ENCODE data around the gene RCBTB2.

Gene RCBTB2

GRCh38 chr13:48532506-48533499 is at the start of gene RCBTB2 (continued):
- TF ChIP-seq REST (tag by site-specific recombination; IDR thresholded peaks at IDR 0.05) (peak; percentile 20; the same call in 1 of the 2 replicates), ZFHX2 (tag by site-specific recombination; conservative IDR thresholded peaks at IDR 0.05) (peak; percentile 89), ZNF600 (tag by site-specific recombination; IDR thresholded peaks at IDR 0.05) (peak; percentile 82), ZNF837 (tag by site-specific recombination; IDR thresholded peaks at IDR 0.05) (no peak), ZFP3 (tag by site-specific recombination; IDR thresholded peaks at IDR 0.05; ENCODE audit: low read depth) (no peak), ZNF19 (tag by site-specific recombination; IDR thresholded peaks at IDR 0.05; ENCODE audit: low read depth) (no peak), PATZ1 (tag by site-specific recombination; IDR thresholded peaks at IDR 0.05) (peak; percentile 95), ZNF704 (tag by site-specific recombination; IDR thresholded peaks at IDR 0.05) (no peak), ZFP37 (tag by site-specific recombination; IDR thresholded peaks at IDR 0.05) (peak; percentile 88), ZNF157 (tag by site-specific recombination; IDR thresholded peaks at IDR 0.05) (no peak), BCL6B (tag by site-specific recombination; IDR thresholded peaks at IDR 0.05) (0 out of 2 replicates have a peak, but pooled peaks have one; percentile 5), ZBTB20 (tag by site-specific recombination; IDR thresholded peaks at IDR 0.05) (peak; percentile 92), ZXDB (tag by site-specific recombination; IDR thresholded peaks at IDR 0.05) (peak; percentile 96), ZNF302 (tag by site-specific recombination; IDR thresholded peaks at IDR 0.05; ENCODE audit: low read depth) (no peak), ZNF747 (tag by site-specific recombination; IDR thresholded peaks at IDR 0.05) (no peak), SALL2 (tag by site-specific recombination; IDR thresholded peaks at IDR 0.05; ENCODE audit: borderline replicate concordance) (no peak), ZNF311 (tag by site-specific recombination; IDR thresholded peaks at IDR 0.05; ENCODE audit: borderline replicate concordance) (no peak), ZNF639 (tag by site-specific recombination; IDR thresholded peaks at IDR 0.05) (0 out of 2 replicates have a peak, but pooled peaks have one; percentile 40), ZNF645 (tag by site-specific recombination; IDR thresholded peaks at IDR 0.05) (no peak), ZNF843 (tag by site-specific recombination; IDR thresholded peaks at IDR 0.05) (0 out of 2 replicates have a peak, but pooled peaks have one; percentile 14), GFI1B (tag by site-specific recombination; IDR thresholded peaks at IDR 0.05) (no peak), PRDM10 (tag by site-specific recombination; IDR thresholded peaks at IDR 0.05) (peak; percentile 81), ZNF76 (tag by site-specific recombination; IDR thresholded peaks at IDR 0.05; ENCODE audit: borderline replicate concordance, low read depth) (peak; percentile 67; the same call in 1 of the 2 replicates)
